ENCODE data around the gene ARID5B.

Gene ARID5B

GRCh38 chr10:62081341-62082270 lies 180.1 kb downstream of the ARID5B start:
- DNase-seq, result no peak

- no peak for DNase-seq
These were observed 180.8 kb downstream of the ARID5B start for GRCh38 chr10:62082271-62082656.

- DNase-seq, result peak; percentile 73
These were observed 181.4 kb downstream of the ARID5B start for GRCh38 chr10:62082729-62083411.

DNA sequence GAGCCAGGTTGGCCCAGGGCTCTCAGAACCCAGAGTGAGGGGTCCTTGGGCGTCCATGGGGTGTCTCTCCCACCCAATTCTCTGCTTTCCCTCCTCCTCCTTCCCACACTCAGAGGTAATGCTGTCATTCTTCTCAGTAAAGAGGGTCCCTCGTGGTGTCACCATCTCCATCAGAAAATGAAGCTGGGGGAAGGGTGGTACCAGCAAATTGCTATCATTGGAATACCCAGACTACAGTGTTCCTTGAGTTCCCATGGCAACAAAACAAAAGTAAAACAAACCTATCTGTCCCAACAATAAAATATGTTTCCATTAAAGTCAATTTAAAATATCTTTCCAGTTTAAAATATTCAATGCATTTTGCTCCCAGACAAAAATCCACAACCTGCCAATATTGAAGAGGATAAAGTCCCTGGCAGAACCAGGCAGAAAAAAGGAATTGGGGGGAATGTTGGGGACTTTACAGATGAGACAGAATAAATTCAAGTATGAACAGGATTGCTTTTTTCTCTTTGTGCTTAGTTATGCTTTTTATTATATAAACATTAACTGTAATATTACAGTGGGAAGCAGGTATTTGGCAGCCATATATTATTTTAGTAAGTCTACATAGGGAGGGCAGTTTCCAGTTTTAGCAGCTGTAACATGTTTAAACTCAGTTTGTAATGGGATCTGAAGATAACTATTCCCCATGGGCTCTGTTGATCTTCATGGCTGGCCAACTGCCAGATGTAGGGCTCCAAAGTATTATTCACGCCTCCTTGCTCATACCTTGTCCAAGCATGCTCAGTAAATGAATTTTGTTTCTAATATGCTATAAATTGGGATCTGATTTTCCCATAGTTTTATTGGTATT lies 182.1 kb downstream of the ARID5B start:
- DNase-seq, result peak; percentile 73

DNA sequence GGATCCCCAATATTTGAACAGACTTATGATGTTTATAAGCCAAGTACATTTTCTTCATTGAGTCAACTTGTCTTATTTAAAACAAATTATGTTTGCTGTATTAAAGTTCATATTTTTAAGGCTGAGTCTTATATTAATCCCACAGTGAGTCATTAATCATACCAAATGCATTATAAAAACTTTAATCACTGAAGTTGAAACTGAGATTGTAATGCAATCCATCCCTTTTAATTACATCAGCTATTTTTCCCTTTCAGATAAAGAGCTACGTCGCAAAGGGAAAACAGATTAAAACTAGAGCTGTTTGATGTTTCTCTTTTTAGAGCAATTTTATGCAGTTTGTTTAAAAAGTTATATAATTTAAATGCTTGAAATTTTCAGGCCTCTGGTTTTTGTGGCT lies 183.0 kb downstream of the ARID5B start:
- no peak for DNase-seq

DNA sequence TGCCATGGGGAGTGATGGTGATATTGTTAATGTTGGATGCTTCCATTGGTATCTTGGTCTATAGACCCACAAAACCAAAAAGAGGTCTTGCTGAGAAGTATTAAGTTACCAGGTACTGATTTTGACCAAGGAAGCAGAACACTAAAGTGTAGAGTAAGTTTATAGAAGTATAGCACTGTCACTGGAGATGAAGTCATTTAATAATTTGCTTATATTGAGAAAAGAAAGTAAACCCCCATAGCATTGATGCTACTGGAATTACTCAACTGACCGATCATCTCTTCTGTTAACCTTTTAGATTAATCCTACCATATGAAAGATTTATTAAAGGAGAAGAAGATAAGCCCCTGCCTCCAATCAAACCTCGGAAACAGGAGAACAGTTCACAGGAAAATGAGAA lies 183.9 kb downstream of the ARID5B start:
- no peak for DNase-seq

GRCh38 chr10:62085821-62086220 lies 184.3 kb downstream of the ARID5B start:
- no peak for DNase-seq

DNA sequence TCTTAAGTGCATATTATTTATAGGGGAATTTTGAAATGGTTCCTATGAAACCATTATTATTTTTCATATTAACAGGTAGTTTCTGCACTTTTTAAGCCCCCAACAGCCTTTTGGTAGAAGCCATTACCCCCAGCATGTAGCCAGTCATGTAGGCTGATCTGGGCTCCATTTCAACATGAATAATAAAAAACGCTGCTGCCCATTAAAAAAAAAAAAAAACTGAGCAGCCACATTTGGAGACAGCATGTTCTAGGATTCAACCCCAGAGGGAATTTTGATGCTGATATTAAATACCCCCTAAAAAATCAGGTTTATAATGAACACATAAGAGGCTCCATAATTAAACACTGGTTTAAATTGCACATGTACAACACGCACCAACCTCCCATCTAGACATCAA lies 185.8 kb downstream of the ARID5B start:
- DNase-seq, result no peak

DNA sequence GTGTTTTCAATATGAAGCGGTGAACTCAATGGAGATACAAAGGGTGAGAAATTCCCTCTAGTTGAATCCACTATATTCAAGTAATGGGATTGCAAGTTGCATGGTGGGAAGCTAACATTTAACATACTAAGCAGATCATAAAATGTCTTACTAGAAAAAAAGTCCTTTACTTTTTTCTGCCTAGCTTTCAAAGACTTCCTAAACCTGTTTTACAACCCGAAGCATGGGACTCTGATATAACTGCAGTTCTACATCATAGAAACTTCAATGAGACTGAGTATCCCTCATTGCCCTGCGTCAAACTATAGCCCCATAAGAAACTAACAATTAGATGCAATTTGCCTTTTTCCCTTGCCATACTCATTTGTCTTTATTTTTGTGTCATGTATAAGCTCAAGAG lies 187.3 kb downstream of the ARID5B start:
- DNase-seq, result no peak

DNA sequence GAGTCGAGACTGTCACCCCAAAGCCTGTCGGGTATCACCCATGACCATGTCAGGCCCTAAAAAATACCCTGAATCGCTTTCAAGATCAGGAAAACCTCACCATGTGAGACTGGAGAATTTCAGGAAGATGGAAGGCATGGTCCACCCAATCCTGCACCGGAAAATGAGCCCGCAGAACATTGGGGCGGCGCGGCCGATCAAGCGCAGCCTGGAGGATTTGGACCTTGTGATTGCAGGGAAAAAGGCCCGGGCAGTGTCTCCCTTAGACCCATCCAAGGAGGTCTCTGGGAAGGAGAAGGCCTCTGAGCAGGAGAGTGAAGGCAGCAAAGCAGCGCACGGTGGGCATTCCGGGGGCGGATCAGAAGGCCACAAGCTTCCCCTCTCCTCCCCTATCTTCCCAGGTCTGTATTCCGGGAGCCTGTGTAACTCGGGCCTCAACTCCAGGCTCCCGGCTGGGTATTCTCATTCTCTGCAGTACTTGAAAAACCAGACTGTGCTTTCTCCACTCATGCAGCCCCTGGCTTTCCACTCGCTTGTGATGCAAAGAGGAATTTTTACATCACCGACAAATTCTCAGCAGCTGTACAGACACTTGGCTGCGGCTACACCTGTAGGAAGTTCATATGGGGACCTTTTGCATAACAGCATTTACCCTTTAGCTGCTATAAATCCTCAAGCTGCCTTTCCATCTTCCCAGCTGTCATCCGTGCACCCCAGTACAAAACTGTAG lies 191.0 kb downstream of the ARID5B start:
- DNase-seq, result no peak

- DNase-seq, result no peak
These were observed 192.4 kb downstream of the ARID5B start for GRCh38 chr10:62093863-62094291.

DNA sequence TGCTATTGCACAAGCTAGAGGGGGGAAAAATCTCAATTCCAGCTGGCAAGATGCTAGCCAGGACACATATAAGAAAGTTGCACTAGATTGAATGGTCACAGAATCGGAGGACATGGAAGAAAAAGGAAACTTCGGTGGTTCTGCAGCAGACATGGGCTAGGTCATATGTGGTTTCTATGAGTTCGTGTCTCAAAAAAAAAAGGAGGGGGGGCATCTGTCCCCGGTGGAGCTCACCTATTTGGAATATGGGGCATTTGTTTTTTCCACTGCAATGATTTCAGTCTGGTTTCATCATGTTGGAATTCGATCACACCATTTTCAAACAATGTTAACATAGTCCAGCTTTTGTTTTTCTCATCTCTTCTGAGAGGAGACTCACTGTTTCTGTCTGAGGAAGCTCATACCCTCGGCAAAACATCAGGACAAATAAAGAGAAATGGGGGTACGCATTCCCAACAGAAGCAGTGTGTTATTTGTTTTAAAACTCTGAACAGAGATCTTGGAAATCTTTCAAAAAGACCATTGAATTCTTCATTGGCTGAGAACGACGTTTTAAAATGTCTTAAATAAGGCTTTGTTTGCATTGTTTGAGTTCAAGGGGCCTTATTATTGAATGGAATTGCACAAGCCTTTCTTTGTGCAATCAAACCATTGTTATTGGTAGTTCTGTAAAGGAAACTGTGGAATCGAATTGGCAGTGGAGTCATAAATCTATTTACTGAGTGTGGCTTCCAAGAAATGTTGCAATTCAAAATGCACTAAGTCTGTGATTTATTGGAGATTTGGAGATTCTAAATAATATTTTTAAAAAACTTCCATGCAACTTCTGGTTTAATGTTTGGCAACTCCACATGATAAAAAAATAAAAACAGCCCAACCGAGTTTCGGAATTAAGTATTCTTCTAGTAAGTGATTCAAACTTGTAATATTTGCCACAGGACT lies 194.0 kb downstream of the ARID5B start:
- no peak for DNase-seq

- no peak for DNase-seq
These were observed 194.9 kb downstream of the ARID5B start for GRCh38 chr10:62096256-62096933.

DNA sequence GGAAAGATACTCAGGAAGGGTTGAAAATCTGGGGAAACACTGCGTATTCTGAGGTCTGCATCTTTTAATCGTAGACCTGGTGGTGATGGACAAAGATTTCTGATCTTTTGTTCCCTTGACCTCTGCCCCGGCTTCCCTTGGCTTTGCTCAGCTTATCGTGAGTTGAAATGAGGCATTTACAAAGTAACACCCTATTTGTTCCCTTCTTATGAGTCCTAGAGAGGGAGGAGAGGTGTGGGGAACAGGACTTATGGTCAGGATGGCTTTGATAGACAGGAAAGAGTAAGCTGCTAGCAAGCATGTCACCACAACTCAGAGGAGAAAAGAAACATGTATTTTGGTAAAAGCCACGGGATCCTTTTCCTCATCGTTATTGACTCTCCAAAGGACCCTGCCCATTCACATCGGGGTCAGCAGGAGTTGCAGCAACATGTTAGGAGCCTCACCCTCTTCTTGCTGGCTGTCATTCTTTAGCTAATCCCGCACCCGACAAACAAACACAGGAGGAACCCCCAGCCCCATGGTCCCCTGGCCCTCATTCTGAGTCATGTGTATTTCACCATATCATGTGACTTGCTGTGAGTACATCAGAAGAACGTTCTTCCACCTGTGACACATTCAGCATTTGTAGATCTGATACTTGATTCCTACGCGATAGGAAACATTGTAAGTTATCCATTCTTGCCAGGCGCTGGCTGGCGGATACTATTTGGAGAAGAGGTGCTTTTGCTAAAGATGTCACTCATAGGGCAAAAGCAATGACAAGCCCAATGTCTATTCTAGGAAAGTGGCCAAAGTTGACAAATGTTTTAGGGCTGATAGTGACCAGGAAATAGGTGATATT lies 197.0 kb downstream of the ARID5B start:
- DNase-seq, result no peak

DNA sequence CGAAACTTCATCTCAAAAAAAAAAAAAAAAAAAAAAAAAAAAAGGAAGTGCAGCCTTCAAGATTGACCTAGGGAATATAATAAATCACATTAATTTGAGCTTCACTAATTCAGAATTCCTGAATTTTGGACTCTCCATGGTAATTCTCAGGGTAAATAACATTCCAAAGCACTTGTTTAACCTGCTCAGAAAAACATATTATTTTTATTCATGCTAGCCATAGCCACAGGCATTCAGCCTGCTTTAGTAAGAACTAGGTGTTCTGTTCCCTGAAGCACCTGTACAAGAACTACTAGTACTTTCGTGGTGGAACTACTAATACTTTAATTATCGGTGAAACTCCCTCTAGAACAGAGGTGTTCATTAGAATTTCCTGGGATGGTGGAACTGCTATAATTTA lies 197.8 kb downstream of the ARID5B start:
- DNase-seq, result no peak

GRCh38 chr10:62103857-62104256 lies 202.4 kb downstream of the ARID5B start:
- DNase-seq, result no peak

DNA sequence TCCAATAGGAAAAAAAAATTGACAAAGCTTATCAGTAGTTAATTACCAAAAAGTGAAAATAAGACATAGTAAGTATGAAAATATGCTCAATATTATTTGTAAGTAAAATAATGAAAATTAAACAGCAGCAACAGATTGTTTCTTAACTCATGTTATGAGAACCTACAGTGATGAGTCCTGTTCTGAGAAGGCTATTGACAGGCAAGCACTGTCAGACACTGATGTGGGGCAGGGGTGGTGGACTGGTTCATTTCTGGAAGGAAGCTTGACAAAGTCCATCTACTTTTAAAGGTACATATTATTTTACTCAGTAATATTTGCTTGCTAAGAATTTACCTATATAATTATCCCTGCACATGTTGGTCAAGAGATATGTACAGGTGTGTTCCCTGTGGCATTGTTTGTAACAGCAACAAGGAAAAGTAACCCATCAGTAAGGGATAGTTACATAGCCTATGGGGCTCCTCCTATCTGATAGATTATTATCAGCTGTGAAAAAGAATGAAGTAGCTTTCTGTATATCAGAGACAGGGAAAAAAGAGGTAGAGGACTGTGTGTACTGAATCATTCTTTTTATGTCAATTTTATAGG lies 205.5 kb downstream of the ARID5B start:
- DNase-seq, result no peak

DNA sequence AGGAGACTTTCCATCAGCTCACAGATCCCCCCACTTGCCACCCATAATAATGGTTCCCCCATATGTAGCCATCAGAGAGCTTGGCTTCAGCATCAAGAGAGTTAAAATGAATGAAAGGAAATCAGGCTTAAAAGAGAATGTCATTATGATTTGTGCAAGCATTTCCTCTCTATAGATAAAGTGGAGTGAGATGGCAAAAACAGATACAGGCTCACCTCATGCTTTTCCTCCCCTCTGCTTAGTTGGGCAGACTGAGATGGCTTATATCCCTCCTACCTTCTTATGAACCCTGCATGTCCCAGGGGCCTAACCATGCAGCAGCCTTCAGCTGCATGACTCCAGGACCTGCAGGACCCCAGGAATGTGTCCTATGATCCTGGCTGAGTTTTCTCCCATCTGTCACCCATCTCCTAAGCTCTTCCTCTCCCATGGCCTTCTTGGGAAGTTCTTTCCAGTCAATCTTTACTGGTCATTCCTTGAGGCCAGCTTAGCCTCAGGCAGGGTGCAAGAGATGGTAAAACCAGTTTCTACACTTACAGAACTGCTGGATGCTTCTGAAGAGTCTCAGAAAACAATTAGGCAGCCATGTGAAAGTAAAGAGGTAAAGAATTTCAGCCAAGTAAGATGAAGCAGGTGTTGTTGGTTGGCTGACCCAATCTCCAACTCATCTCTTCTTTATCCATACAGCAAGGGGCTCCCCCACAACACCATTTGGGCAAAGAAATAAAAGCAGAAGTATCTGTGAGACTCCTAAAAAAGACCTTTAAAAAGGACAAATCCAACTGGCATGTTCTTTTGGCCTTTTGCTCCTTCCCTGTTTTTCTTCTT lies 207.5 kb downstream of the ARID5B start:
- DNase-seq, result no peak

Data from CD4-positive, alpha-beta T cell treated with Interleukin-17A for 1 hour (primary cell).